Measurements from ENCODE around the gene RGL4.

RGL4 gene

DNA sequence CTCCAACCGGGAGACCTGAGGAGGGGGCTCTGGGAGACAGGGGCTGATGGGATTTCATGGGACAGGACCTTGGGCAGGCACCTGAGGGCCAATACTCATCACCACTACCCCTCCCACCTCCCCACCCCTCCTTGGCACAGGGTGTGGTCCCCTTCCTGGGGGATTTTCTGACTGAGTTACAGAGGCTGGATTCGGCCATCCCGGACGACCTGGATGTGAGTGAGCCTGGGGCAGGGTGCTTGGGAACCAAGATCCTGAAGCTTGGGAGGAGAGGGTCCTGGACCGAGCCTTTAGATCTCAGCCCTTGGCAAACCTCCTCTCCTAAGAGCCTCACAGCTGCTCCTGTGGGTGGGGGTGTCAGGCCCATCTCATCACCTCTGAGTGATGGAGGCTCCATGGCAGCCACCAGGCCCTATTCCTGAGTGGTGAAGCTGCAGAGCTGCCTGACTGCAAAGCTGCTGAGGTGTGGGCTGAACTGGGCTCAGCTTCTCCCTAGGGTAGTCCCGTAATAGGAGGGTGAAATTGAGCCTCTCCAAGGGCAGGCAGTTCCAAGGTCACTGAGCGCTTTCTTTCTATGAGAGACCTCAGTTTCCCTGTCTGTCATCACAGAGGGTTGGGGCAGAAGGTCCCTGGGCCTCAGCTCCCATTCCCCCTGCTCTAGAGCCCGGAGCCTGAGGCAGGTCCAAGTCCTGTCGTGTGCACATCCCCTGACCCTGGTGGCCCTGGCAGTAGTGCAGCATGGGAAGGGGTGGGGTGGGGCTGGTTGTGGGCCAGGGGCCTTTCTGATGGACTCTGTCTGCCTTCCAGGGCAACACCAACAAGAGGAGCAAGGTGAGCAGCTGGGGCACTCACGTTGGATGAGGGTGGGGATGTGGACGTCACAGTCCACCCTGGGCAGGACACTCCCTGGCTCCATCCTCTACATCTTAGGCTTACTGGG lies 6.5 kb downstream of the RGL4 start:
- DNase-seq (ENCODE audit: low spot score), result no peak
- FAIRE-seq, result no peak

GRCh38 chr22:23698094-23698493 lies 7.3 kb downstream of the RGL4 start:
- no peak for DNase-seq (ENCODE audit: low spot score)
- FAIRE-seq, result no peak

GRCh38 chr22:23698673-23699235 lies 7.9 kb downstream of the RGL4 start:
- no peak for DNase-seq (ENCODE audit: low spot score)

DNA sequence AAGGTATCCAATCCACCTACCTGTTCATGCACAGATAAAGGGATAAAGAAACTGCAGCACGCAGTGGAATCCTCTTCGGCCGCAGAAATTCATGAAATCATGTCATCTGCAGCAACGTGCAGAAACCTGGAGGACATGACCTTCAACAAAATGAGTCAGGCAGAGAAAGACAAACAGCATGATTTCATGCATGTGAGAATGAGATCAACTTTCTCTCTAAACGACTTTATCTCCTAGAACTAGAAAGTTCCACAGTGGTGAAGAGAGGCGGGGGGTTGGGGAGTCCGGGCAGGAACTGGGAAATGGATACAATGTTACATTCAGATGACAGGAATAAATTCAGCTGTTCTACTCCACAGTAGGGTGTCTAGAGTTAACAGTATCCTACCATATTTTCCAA lies 9.9 kb downstream of the RGL4 start:
- FAIRE-seq, result no peak
- DNase-seq (ENCODE audit: low spot score), result no peak

More at GRCh38 chr22:23698673-23699235, 7.9 kb downstream of the RGL4 start:
- FAIRE-seq, result no peak

GRCh38 chr22:23704062-23704461 lies 13.2 kb downstream of the RGL4 start:
- FAIRE-seq, result no peak
- DNase-seq (ENCODE audit: low spot score), result no peak

DNA sequence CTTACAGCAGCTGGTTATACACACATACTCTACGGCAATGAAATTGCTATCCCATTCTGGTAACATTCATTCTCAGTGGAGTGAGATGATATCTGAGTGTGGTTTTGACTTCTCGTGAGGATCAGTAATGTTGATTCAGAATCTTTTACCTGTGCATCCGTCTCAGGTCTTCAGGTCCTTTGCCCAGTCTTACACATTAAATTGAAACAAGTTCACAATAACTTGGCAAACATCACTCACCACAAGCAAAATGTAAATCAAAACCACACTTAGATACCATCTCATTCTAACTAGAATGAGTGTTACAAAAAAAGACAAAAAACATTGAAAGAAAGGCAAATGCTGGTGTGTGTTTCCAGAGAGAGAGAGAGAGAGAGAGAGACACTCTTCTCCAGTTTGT lies 14.0 kb downstream of the RGL4 start:
- DNase-seq (ENCODE audit: low spot score) (no peak), FAIRE-seq (no peak)

DNA sequence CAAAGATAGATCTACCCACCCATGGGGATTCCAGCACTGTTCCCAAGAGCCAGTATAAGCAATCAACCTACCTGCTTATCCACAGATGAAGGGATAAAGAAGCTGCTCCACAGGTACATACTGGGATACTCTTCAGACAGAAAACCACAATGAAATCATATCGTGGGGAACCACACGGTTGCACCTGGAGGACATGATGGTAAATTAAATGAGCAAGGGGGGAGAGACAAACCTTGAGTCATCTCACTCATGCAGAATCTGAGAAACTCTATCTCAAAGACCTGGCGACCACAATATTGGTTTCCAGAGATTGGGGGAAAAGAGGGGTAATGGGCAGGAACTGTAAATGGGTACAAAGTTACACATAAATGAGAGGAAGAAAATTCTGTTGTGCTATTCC lies 14.5 kb downstream of the RGL4 start:
- DNase-seq (ENCODE audit: low spot score) (no peak), FAIRE-seq (no peak)

- DNase-seq (ENCODE audit: low spot score) (no peak), FAIRE-seq (no peak)
Measured at GRCh38 chr22:23708270-23708669, 17.5 kb downstream of the RGL4 start.

DNA sequence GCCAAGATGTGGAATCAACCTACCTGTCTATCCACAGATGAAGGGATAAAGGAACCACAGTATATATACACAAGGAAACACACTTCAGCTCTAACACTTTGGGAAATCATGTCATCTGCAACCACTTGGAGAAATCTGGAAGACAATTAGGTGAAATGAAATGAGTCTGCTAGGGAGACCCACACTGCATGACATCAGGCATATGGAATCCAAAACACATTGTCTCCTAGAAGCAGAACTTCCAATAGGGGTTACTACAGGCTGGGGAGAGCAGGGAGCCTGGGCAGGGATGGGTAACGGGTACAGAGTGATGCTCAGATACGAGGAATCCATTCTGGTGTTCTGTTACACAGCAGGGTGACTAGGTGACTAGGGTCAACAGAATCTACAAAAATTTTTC lies 18.3 kb downstream of the RGL4 start:
- DNase-seq (ENCODE audit: low spot score), result no peak
- no peak for FAIRE-seq

- FAIRE-seq, result no peak
- no peak for DNase-seq (ENCODE audit: low spot score)
Measured at GRCh38 chr22:23712256-23712655, 21.4 kb downstream of the RGL4 start.

DNA sequence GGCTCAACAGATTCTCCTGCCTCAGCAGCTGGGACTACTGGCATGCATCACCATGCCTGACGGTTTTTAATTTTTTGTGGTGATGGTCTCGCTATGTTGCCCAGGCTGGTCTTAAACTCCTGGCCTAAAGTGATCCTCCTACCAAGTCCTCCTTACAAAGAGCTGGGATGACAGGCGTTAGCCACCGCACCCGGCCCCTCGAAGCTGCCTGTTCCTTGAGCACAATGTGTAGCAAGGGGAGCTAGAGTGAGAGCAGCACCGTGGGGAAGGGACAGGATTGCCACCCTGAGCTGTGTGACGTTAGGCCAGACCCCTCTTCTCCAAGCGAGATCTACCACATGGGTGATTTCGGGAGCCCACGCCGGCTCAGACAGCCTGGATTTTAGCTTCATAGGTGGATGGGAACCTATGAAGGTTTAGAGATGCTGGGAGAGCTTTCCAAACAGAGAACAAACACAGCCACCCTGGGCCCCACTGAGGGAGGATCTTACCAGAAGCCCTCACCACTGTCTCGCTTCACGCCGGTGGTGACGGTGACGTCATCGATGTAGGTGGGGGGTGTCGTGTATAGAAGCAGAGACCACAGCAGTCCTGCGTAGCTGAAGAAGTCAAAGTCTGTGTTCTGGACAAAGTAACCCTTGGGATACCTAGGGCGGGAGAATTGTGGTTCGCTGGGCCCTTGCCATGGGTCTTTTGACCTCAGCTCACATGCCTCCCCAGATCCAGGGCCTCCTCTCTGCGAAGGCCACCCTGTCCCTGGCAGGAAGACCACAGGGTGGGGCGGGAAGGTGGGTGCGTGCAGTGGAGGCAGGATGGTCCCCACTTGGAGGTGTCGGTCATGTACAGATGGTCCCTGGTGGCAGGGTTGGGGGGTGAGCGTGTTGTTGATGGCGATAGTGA lies 23.1 kb downstream of the RGL4 start:
- no peak for FAIRE-seq
- no peak for DNase-seq (ENCODE audit: low spot score)

GRCh38 chr22:23714596-23715578 lies 24.1 kb downstream of the RGL4 start:
- FAIRE-seq (no peak), DNase-seq (ENCODE audit: low spot score) (no peak)

DNA sequence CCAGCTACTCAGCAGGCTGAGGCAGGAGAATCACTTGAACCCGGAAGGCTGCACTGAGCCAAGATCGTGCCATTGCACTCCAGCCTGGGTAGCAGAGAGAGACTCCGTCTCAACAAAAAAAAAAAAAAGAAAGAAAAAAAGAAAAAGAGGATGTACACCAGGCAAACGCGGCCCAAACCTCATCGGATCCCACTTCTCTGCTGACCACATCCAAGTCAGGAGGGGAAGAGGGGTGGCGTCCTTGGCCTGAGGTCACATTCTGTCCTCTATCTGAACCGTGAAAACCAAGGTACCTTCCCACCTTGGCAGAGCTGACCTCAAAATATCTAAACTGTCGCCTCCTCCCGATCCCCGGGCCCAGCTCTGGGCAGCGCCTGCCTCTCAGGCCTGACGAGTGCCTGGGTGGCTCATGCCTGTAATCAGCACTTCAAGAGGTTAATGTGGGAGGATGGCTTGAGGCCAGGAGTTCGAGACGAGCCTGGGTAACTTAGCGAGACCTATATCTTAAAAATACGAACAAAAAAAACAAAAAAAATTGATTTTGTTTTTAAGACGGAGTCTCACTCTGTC lies 25.1 kb downstream of the RGL4 start:
- DNase-seq (ENCODE audit: low spot score), result no peak
- no peak for FAIRE-seq

GRCh38 chr22:23716811-23717801 lies 26.3 kb downstream of the RGL4 start:
- FAIRE-seq (no peak), DNase-seq (ENCODE audit: low spot score) (peak; percentile 58)

DNA sequence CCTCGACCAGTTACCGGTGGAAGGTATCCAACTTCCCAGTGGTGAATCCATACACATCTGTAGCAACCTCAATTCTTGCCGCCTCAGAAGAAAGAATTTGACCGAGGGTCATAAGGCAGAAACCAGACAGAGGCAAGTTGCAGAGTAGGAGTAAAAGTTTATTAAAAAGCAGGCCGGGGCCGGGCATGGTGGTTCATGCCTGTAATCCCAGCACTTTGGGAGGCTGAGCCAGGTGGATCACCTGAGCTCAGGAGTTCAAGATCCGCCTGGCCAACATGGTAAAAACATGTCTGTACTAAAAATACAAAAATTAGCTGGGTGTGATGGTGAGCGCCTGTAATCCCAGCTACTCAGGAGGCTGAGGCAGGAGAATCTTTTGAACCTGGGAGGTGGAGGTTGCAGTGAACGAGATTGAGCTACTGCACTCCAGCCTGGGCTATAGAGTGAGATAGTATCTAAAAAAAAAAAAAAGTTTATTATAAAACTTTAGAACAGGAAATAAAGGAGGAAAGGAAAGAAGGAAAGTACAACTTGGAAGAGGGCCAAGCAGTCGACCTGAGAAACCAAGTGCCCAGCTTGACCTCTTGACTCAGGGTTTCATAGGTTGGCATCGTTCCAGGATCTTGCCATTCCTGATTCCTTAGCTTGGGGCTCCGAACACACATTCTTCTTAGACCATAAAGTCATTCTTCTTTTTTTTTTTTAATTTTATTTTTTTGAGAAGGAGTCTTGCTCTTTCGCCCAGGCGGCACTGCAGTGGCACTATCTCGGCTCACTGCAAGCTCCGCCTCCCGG lies 27.8 kb downstream of the RGL4 start:
- DNase-seq (ENCODE audit: low spot score) (peak; percentile 8), FAIRE-seq (no peak)

DNA sequence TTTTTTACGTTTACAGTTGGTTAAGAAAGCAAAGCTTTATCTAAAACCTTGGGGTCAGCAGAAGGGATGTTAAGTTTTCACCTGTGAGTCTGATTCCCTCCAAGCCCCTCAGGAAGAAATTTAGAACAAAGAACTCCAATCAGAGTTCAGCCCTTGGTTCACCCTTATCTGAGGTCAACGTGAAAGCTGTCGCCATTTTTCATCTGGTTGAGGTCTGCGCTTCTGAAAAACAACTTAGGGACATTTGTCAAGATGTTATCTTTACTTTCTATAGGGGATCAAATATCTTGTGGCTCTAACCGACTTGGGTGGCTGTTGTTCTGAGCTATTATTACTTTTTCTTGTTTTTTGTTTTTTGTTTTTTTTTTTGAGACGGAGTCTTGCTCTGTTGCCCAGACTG lies 30.0 kb downstream of the RGL4 start:
- FAIRE-seq (no peak), DNase-seq (ENCODE audit: low spot score) (no peak)

- DNase-seq (ENCODE audit: low spot score), result no peak
Measured at GRCh38 chr22:23722160-23722559, 31.3 kb downstream of the RGL4 start.

GRCh38 chr22:23722724-23723123 lies 31.9 kb downstream of the RGL4 start:
- FAIRE-seq, result no peak

More at GRCh38 chr22:23722160-23722559, 31.3 kb downstream of the RGL4 start:
- no peak for FAIRE-seq

More at GRCh38 chr22:23722724-23723123, 31.9 kb downstream of the RGL4 start:
- DNase-seq (ENCODE audit: low spot score), result no peak
